ENCODE data around the gene KIFBP. TPM values are rescaled to one million over a fixed set of nuclear protein-coding genes. Genes with fewer than 3 reads are reported as not detected.
"Not testable (repeated sequence)": the region's sequence is repeated elsewhere in the genome, so short reads cannot be mapped to it uniquely, and the experiment has no call there.

KIFBP gene
- total RNA-seq, 4 donors from 2014 or later: 21.9 to 23.8 (median 22.9) TPM

DNA sequence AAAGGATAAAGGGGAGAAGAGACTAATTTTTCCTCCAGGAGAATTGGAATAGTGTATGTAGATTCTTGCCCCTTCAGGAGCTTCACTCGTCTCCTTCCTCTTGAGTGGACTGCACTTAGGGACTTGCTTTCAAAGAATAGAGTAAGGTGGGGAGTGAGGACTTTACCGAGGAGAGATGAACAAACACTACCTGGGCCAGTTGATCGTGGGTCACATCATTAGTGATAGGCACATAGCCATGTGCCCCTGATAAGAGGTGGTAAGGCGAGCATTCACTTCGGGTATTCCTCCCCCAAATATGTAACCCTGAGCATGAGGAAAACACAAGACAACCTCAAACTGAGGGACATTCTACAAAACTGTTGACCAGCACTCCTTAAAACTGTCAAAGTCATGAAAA is 14.6 kb upstream of the KIFBP start:
- H3K4me3 ChIP-seq (ENCODE audit: low read depth, poor library complexity, severe bottlenecking): no peak overlapping the region
- DNase-seq (ENCODE audit: low spot score in 2 of 2): no peak
- no peak for TF ChIP-seq POLR2A (IDR thresholded peaks at IDR 0.05)
- TF ChIP-seq CTCF (IDR thresholded peaks at IDR 0.05): no peak
- intact Hi-C loops (cut with DNase I; ENCODE audit: low total_unique reads): no loop called here
- WGBS, 2 donors: 91 to 92% methylated on average over 5 of the region's 5 CpGs

DNA sequence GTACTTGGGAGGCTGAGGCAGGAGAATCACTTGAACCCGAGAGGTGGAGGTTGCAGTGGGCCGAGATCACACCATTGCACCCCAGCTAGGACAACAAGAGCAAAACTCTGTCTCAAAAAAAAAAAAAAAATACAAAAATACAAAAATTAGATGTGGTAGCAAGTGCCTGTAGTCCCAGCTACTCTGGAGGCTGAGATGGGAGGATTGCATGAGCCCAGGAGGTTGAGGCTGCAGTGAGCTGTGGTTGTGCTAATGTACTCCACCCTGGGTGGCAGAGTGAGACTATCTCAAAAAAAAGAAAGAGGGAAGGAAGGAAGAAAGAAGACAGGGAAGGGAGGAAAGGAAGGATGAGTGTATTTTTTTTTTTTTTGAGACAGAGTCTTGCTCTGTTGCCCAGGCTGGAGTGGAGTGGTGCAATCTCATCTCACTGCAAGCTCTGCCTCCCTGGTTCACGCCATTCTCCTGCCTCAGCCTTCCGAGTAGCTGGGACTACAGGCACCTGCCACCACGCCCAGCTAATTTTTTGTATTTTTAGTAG is 12.6 kb upstream of the KIFBP start:
- intact Hi-C loops (cut with DNase I; ENCODE audit: low total_unique reads); H3K4me3 ChIP-seq (ENCODE audit: low read depth, poor library complexity, severe bottlenecking); DNase-seq (ENCODE audit: low spot score in 2 of 2): not testable (repeated sequence)
- WGBS, 2 donors: 93 to 98% methylated on average over 5 of the region's 5 CpGs

DNA sequence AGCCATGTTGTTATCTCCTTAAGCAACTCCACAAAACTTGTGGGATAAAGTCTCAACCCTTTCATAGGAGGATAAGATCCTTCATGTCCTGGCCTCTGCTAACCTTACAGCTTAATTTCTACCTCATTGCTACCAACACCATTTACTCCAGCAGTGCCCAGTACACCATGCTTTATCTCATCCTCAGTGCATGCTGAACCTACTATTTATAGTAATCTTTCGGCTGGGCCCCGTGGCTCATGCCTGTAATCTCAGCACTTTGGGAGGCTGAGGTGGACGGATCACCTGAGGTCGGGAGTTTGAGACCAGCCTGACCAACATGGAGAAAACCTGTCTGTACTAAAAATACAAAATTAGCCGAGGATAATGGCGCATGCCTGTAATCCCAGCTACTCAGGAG is 8.9 kb upstream of the KIFBP start:
- intact Hi-C loops (cut with DNase I; ENCODE audit: low total_unique reads); DNase-seq (ENCODE audit: low spot score in 2 of 2); H3K4me3 ChIP-seq (ENCODE audit: low read depth, poor library complexity, severe bottlenecking): not testable (repeated sequence)
- 92% methylated on average over 6 of the region's 6 CpGs for WGBS, 2 donors

- WGBS, 2 donors: 92 to 98% methylated on average over 1 of the region's 1 CpG
- H3K4me3 ChIP-seq (ENCODE audit: low read depth, poor library complexity, severe bottlenecking): no peak overlapping the region
- TF ChIP-seq CTCF (IDR thresholded peaks at IDR 0.05): no peak
- no peak for TF ChIP-seq POLR2A (IDR thresholded peaks at IDR 0.05)
- intact Hi-C loops (cut with DNase I; ENCODE audit: low total_unique reads): no loop called here
- DNase-seq (ENCODE audit: low spot score in 2 of 2): no peak
Observed at GRCh38 chr10:68981074-68981473, 7.5 kb upstream of the KIFBP start.

- TF ChIP-seq POLR2A (IDR thresholded peaks at IDR 0.05) (no peak), CTCF (IDR thresholded peaks at IDR 0.05) (no peak)
- 94 to 98% methylated on average over 11 of the region's 11 CpGs for WGBS, 2 donors
- intact Hi-C loops (cut with DNase I; ENCODE audit: low total_unique reads): no loop called here
- no peak overlapping the region for H3K4me3 ChIP-seq (ENCODE audit: low read depth, poor library complexity, severe bottlenecking)
- DNase-seq (ENCODE audit: low spot score in 2 of 2): no peak
Observed at GRCh38 chr10:68982389-68982788, 6.2 kb upstream of the KIFBP start.

- DNase-seq (ENCODE audit: low spot score in 2 of 2): no peak
- intact Hi-C loops (cut with DNase I; ENCODE audit: low total_unique reads): no loop called here
- WGBS, 2 donors: 44 to 46% methylated on average over 3 of the region's 3 CpGs
- H3K4me3 ChIP-seq (ENCODE audit: low read depth, poor library complexity, severe bottlenecking): no peak overlapping the region
- TF ChIP-seq CTCF (IDR thresholded peaks at IDR 0.05) (no peak), POLR2A (IDR thresholded peaks at IDR 0.05) (no peak)
Observed at GRCh38 chr10:68987611-68988010, 992 bp upstream of the KIFBP start.

DNA sequence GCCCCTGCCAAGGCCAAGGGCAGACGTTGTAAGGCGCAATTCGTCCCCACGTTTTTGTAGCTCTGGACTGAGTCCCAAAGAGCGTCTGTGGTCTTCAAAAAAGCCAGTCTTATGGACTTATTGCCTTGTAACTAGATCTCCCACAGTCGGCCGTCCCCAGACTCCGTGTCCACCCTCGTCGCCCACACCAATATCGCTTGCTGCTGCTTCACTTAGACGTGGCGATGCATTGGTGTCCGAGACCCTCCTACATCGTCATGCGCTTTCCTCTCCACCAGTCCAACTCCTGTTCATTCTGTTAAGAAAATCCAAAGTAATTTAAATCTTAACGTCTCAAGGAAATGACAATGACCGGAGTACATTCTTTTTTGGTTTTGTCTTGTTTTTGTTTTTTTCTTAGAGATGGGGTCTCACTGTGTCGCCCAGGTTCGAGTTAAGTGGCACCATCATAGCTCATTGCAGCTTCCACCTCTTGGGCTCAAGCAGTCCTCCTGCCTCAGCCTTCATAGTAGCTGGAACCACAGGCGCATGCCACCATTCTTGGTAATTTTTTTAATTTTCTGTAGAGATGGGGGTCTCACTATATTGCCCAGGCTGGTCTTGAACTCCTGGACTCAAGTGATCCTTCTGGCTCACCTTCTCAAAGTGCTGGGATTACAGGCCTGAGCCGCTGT is 851 bp downstream of the KIFBP start:
- WGBS, 2 donors: 18 to 20% methylated on average over 21 to 22 of the region's 22 CpGs
- no peak for DNase-seq (ENCODE audit: low spot score in 2 of 2)
- intact Hi-C loops (cut with DNase I; ENCODE audit: low total_unique reads): no loop called here
- TF ChIP-seq CTCF (IDR thresholded peaks at IDR 0.05) (no peak), POLR2A (IDR thresholded peaks at IDR 0.05) (no peak)
- peak overlapping the region; percentile 95 for H3K4me3 ChIP-seq (ENCODE audit: low read depth, poor library complexity, severe bottlenecking)

All from lower leg skin (tissue), 4 donors.